ENCODE measurements around the gene EFNA4.

- TF ChIP-seq CTCF (IDR thresholded peaks at IDR 0.05) (peak in 1 of 6 experiments; percentile 14), POLR2A (IDR thresholded peaks at IDR 0.05) (peak in 1 of 4 donors; percentile 69), POLR2AphosphoS5 (IDR thresholded peaks at IDR 0.05) (peak; percentile 37 to 68)
These were observed at the start of gene EFNA4 for GRCh38 chr1:155063550-155064110.
